ENCODE data around the gene MRPS11.
"Not testable (repeated sequence)": the region's sequence is repeated elsewhere in the genome, so short reads cannot be mapped to it uniquely, and the experiment has no call there.

MRPS11 gene

DNA sequence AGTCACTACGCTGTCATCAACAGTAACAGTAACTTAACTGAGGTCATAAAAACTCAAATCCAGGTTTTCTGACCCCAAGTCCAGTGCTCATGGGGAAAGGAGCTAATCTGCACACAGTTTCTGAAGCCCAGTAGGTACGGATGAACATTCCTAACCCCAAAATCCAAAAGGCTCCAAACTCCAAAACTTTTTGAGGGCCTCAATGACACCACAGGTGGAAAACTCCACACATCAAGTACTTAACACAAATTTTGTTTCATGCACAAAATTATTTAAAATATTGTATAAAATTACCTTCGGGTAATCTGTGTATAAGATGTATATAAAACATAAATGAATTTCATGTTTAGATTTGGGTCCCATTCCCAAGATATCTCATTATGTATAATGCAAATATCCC is 10.8 kb upstream of the MRPS11 start:
- DNase-seq = no peak

DNA sequence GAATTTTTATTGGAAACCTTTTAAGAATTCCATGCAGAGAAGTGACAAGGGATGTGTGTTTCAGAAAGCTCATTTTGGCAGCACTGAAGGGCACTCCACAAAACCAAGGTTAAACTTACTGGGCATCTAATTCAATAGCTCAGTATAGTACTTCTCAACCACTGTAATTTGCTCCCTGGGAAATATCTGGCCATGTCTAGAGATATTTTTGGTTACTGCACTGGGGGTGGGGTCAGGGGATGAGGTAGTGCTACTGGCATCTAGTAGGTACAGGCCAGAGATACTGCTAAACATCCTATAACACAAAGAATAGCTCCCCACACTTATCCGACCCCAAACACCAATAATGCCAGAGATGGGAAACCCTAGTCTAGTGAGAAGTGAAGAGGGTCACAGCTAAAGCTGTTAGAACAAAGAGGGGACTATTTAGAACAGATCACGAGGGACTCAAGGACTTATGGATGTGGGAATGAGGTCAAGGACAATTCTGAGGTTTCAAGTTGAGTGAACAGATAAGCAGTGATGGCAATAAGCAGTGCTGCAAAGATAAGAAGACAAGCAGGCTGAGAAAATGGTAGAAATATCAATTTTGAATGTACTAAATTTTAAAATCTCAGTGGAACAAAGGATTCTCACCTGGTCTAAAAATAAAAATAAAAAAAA is 3.5 kb upstream of the MRPS11 start:
- DNase-seq = no peak

DNA sequence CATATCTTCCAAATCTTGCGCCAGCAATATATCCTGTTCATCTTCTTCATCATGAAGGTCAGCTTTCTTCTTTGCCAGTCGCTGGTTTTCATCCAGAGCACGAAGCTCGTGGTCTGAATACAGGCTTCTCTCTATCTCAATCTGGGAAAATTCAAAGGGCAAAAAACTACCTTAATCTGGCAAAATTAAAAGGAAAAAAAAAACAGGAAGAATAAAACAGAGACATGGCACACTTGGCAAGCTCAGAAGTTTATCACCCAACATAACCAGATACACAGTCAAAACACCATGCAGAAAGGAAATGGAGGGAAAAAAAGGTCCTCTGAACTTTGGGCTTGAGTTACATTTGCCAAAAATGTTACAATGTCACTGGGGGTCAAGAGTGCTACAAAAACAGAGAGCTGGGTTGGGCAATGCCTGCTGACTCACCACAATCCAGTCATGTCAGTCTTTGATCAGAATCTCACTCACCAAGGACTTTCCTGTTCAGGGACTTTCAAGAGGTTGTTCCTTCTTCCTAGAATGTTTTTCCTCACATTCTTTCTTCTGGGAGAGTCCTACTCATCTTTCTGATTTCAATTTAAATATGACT is 1.8 kb upstream of the MRPS11 start:
- no peak for DNase-seq

DNA sequence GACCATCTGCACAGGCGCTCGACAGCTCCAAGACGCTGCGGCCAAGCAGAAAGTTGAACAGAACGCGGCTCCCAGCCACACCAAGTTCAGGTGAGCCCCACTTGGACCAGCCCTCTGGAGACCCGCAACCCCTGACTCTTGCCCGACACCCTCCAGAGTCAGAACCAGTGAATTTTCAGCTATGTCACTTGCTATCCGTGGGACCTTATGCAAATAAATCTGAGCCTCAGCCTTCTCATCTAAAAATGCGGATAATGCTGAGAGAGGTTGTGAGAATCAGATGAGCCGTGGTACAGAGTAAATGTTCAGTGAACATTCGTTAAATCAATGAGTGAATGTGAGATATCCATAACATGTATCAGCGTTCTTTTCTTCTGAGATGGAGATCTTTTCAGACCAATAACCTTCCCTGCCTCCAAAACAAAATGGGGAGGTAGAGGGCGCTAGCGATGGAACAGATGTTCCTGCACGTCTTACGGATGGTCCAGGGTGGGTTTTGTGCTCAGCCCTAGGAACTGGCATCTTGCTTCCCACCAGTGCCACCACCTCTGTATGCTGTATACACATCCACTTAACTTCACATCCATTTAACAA is 524 bp downstream of the MRPS11 start:
- no peak for DNase-seq

DNA sequence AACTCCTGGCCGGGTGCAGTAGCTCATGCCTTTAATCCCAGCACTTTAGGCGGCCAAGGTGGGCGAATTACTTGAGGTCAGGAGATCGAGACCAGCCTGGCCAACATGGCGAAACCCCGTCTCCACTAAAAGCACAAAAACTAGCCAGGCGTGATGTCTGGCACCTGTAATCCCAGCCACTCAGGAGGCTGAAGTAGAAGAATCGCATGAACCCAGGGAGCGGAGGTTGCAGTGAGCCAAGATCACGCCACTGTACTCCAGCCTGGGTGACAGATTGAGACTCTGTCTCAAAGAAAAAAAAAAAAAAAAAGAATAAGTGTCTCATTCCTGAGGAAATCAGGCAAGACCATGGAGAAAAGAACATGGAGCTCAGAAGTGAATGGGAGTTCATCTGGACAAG is 1.2 kb downstream of the MRPS11 start:
- not testable (repeated sequence) for DNase-seq

DNA sequence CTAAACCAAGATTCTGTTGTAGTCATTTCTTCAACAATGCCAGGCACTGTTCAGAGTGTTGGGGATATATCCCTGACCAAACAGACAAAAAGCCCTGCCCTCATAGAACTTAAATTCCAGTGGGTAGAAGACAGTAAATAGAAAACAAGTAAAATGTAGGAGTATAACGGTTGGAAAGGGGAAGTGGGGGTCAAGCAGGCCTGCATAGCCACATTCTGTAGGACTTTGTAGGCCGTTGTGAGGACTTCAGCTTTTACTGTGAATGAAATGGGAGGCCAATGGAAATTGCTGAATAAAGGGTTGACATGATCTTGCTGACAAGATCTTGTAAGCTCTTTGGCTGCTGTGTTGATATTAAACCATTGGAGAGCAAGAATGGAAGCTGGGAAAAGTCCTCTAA is 1.8 kb downstream of the MRPS11 start:
- DNase-seq = no peak

GRCh38 chr15:88470625-88471372 is 3.3 kb downstream of the MRPS11 start:
- no peak for DNase-seq

DNA sequence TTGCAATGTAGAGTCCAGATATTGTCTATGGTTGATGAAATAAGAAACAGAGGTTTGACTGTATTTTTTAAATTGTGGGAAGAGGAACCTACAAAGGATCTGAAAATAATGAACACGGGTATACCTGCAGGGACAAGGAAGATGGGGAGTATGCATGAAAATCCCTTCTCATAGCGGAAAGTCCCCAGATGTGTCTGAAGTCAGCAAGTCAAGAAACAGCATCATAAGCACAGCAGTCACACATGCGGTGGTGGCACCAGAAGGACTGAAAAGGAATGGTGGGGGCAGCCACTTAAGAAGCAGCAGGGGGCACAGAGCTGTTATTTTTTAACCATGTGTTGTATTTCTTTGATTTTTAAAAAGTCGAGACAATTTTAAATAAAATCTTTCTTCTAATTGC is 4.7 kb downstream of the MRPS11 start:
- no peak for DNase-seq

GRCh38 chr15:88473661-88474293 is 6.3 kb downstream of the MRPS11 start:
- not testable (repeated sequence) for DNase-seq

DNA sequence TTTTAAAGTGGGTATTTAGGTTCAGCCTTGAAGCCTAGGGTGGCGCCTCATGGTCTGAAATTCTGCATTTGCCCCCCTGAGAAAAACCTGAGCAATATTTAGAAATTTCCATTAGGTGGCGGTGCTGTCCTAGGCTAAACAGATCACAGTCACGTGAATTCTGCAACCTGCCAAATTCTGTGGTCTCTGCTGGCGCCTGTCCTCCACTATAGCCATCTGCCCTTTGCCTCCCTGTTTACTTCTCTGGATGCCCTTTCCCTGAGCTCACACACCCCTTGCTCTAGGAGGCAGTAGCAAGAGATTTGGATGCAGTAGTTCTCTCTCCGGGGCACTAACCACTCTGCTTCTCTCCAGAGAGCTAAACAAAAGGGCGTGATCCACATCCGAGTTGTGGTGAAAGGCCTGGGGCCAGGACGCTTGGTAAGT is 9.1 kb downstream of the MRPS11 start:
- DNase-seq = peak; percentile 78

- DNase-seq = no peak
Measured at GRCh38 chr15:88477126-88477525, 9.6 kb downstream of the MRPS11 start.

- DNase-seq = no peak
Measured at GRCh38 chr15:88477904-88478303, 10.4 kb downstream of the MRPS11 start.

GRCh38 chr15:88479169-88479568 is 11.7 kb downstream of the MRPS11 start:
- no peak for DNase-seq

- no peak for DNase-seq
Measured at GRCh38 chr15:88480981-88481380, 13.5 kb downstream of the MRPS11 start.

DNA sequence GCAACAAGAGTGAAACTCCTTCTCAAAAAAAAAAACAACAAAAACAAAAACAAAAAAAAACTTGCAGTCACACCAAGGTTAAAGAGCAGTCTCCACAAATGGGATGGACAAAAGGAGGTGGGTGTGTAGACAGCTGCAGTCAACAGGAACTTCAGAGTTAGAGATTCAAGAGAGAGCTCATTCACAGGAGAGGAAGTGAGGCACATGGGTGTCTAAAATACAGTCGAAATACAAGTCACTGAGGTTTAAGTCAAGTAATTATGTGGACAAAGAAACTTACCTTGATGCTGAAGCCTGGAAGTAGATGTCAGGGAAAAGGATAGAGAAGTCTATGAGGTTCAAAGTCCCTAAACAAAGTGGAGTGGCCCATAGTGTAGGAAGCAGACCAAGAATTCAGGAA is 14.8 kb downstream of the MRPS11 start:
- DNase-seq = no peak

DNA sequence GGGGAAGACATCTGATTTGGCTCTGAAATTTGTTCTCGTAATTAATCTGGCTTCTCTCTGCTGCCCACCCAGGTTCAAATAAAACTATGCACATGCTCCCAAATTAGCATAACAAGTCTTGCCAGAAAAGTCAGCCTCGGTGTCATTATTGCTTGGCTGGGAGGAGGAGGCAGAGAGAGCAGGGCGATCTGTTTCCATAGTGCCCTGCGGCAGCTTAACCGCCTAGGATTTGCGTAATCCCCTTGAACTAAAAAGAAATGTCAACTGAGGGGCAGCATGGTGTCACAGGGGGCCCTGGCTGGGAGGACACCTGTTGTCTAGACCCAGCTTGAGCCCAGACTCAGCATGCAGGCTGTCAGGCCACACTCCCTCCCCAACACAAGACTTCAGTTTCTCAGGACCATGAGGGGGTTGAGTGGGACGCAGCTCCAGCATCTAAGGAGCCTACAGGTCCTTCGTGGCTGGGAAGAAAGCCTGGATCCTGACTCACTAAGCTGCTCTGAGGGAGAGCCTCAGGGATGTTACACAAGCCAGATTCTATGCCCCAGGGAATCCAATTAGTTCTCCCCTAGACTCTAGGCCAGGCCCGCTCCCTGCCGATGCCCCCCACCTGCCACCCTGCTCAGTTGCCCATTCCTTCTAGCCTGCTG is 17.3 kb downstream of the MRPS11 start:
- peak; percentile 81 for DNase-seq

DNA sequence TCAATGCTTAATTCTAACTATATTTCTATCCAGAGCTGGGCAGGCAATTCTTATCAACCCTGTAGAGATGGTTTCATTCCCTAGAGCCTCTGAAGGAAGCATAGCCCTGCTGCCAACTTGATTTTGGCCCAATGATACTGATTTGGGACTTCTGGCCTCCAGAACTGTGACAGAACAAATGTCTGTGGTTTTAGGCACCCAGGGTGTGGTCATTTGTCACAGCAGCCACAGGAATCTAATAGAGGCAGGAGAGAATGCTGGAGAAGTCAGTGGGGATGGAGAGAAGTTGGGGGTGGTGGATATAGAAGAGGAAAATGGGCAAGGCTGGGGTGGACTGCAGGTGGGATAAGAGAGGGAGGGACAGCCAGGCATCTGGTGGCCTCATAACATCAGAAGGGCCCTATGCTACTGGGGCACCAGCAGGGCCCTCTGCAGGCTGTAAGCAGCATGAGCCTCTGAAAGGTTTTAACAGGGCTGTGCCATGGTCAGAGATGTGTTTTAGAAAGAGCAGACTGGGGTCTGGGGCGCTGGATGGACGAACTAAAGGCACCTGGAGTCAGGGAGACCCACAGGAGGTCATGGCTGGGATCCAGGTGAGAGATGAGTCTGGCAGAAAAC is 19.8 kb downstream of the MRPS11 start:
- no peak for DNase-seq

GRCh38 chr15:88487796-88488523 is 20.5 kb downstream of the MRPS11 start:
- no peak for DNase-seq

- DNase-seq = no peak
Measured at GRCh38 chr15:88489321-88489720, 21.8 kb downstream of the MRPS11 start.

DNA sequence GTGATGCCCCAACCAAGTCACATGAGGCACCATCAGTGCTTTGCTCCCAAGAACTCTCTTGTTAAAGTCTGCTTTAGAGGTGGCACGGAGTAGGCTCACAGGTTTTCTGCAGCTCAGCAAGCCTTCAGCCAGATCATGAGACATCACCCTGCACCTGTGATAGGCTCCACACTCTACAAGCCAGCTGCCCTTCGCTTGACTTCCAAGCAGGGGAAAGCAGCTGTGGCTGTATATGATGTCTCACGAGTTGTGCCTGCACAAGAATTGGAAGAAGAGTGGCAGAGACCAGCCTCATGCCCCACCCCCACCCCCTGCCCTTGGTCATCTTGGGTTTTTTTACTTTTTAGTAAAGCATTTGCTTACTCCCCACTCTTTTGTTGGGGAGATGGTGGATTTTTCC is 22.5 kb downstream of the MRPS11 start:
- DNase-seq = no peak

GRCh38 chr15:88491158-88491557 is 23.6 kb downstream of the MRPS11 start:
- DNase-seq = no peak

DNA sequence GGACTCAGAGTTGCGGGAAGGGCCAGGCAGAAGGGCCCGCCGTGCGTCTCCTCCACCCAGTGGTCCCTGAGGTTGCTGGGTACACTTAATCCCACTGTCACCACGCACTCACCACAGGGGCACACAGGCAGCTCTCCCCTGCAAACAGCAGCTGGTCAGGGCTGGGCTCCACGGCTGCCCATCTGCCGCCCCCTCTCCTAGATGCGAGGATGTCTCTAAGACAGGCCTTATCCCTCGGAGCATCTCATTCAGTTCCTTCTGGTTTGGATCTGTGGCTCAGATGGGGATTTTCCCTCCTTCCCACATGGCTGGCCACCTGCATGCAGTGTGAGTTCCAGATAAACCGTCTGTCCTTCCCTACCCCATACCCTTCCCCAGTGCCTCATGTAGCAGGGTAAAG is 26.3 kb downstream of the MRPS11 start:
- DNase-seq = peak; percentile 48
